CD4-positive, alpha-beta T cell treated with Interleukin-17A for 4 hours (primary cell): ENCODE results near the gene P2RY12.

Experiments used
- DNase-seq: peaks from one replicate; pipeline ENCODE4 v3.0.0-alpha.2; 2020; ENCODE audit warnings: mixed read lengths

The P2RY12 gene

DNA sequence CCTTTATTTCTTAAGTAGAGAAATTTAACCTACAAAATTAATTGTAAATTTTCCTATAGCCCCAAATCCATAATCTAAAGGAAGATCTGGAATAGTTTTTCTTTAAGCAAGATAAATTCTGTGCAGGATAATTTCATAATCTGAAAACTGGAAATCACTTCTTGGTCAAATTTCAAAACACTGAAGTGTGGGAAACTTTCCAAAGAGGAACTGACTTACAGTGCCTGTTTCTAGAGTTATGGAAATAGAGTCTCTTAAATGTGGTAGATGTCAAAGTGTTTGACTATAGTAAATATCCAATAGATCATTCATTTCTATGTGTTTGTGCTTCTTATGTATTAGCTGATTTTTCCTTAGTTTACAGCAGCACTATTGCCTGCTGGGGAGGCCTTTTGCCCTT is 53.7 kb downstream of the P2RY12 start:
- DNase-seq = no peak

- DNase-seq = no peak
Observed at GRCh38 chr3:151330379-151330778, 54.2 kb downstream of the P2RY12 start.

DNA sequence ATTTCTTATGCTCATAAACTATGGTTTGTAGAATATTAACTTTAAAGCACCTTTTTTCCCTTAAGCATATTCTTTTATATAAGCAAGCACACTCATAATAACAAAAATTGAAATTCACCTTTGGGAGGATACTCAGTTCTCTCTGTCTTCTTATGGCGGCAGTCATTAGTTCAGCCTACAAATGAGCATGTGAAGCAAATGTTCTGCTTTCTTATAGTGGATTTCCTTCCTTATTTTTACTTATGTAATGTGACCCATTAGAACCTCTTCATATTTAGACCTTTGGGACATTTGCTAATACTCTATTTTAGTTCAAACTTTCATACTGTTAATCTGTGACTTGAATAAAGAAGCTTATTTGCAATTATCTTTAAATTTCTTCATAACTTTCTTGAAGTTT is 55.2 kb downstream of the P2RY12 start, which contains the start of gene P2RY13:
TSS of gene P2RY13 (minus strand) at position 187 of the 400 bp plus-strand sequence. CDS start at position 166, 21 bp downstream.
- DNase-seq = no peak

GRCh38 chr3:151328298-151328995 is 56.1 kb downstream of the P2RY12 start:
- DNase-seq = peak; percentile 30

- DNase-seq = no peak
Observed at GRCh38 chr3:151327571-151328198, 56.9 kb downstream of the P2RY12 start.

- DNase-seq = no peak
Observed at GRCh38 chr3:151322511-151322910, 62.0 kb downstream of the P2RY12 start.

DNA sequence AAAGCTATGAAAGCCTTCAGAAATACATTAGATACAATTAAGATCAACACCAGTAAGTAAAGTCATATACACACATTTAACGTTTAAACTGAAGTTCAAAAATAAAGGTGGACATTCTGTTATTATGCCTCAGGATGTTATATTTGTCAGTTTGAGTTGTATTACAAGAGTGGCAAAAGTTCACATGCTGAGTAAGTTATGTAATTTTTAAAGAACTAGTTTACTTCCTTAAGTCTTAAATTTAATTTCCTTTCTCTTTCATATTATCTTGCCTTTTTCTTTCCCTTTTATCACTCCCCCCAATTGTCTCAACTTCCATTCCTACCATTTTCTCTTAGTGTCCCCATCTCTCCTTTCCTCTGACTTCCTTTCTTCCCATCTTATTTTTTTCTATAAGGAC is 63.0 kb downstream of the P2RY12 start:
- DNase-seq = no peak

DNA sequence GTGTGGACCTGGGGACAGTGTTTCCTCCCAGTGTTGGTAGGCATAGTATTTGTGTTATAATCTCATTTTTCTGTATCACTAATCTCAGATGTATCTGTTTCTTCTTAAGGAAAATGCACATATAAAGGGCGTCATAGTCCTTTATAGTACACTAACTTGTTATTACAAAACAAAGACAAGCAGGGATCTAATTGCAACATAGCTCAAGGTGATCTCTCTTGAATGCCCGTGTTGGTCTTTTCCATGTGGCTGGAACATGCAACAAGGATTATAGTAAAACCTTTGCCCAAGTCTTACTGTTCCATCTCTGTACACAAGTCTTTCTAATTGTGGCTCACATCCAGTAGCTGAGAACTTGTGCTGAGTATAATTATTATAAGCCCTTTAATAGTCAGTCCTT is 64.4 kb downstream of the P2RY12 start:
- no peak for DNase-seq

DNA sequence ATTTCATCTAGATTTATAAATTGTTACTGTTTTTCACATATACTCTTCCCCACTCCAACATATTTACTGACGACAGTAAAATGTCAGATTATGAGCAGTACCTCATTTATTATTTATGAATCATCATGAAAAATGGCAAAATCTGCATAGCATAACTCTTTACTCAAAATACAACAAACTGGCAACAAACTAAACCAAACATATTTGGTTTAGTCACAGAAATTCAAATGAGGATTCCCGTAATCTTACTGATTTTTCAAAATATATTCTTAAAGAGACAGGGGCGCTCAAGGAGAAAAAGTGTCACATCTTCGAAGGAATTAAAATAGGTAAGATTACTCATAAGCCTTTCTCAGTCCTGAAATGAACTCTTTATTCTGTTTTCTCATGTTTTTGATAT is 64.9 kb downstream of the P2RY12 start:
- DNase-seq = no peak

GRCh38 chr3:151318991-151319390 is 65.6 kb downstream of the P2RY12 start:
- DNase-seq = no peak

- no peak for DNase-seq
Observed at GRCh38 chr3:151318313-151318712, 66.2 kb downstream of the P2RY12 start.

- DNase-seq = peak; percentile 7
Observed at GRCh38 chr3:151316267-151316991, 68.1 kb downstream of the P2RY12 start, which contains the start of gene GPR87. TSS of gene GPR87 (minus strand) at chr3:151316820. CDS start at chr3:151300100, 16,720 bp downstream.

GRCh38 chr3:151315846-151316245 is 68.7 kb downstream of the P2RY12 start:
- DNase-seq = no peak

DNA sequence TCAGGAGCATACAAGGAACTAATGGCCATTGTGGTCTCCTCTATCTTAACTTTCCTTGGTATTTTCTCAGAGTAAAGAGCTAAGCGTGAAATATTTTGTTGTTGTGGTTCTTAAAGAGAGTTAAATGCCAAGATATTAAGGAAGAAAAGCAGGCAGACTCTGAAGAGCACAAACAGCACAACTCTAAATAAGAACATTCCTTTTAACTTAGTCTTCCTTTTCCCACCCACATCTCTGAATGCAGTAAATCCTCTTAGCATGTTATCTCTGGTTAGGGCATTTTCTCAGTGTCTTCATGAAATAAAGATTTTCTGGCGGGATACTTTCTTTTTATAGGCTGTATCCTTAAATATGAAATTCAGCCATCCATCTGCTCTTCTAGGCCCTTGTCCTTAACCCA is 69.4 kb downstream of the P2RY12 start:
- DNase-seq = no peak

GRCh38 chr3:151314593-151314992 is 70.0 kb downstream of the P2RY12 start:
- DNase-seq = no peak

- no peak for DNase-seq
Observed at GRCh38 chr3:151314137-151314536, 70.4 kb downstream of the P2RY12 start.

DNA sequence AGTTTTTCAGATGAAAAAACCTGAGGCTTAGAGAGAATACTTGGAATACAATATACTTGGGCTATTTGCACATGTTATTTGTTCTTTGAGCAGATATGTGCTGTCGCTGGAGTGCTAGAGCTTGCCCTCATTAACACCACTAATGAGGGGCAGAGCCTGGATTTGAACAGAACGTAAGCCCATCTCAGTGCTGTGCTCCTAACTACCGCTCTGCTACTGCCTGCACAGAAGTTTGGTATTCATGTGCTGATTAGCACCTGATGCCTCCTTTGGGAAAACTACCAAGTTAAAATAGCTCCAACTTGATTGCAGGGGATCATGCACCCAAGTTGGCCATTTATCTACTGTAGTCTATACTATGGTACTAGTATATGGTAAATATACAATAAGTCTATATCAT is 71.6 kb downstream of the P2RY12 start:
- no peak for DNase-seq

DNA sequence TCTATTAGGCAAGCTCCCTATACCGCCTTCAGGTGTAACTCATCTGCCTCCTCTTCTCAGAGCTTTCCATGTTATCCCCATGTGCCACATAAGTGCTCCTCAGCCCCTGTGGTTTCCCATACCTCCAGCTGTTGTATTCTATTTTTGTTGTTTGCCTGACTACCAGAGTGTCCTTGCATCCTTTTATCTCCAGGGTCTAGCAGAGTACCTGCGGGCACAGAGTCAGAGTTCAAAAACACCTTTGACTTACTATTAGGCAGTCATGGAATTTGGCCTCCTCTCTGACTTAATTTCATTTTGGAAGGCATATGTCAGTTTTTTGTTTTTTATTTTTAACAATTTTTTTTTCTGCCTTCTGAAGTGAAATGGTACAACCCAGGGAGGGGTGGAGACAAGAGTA is 75.0 kb downstream of the P2RY12 start:
- no peak for DNase-seq

GRCh38 chr3:151307583-151308488 is 76.7 kb downstream of the P2RY12 start:
- no peak for DNase-seq

DNA sequence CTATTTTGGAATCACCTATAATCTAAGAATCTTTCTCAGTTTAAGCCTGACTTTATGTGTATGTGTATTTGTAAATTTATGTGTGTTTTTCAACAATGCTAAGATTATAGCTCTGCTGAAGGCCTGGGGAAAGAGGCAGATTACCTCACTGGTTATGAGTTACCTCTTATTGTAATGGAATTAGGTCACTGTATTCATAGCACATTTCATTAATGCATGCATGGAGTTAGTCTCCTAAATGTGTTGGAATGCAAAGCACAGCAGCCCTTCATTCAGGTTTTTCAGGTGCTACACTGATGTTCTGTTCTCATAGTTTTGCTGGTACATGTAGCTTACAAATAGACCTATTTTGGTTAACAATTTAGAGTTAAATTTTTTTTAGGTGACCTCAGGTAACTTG is 77.4 kb downstream of the P2RY12 start:
- no peak for DNase-seq

DNA sequence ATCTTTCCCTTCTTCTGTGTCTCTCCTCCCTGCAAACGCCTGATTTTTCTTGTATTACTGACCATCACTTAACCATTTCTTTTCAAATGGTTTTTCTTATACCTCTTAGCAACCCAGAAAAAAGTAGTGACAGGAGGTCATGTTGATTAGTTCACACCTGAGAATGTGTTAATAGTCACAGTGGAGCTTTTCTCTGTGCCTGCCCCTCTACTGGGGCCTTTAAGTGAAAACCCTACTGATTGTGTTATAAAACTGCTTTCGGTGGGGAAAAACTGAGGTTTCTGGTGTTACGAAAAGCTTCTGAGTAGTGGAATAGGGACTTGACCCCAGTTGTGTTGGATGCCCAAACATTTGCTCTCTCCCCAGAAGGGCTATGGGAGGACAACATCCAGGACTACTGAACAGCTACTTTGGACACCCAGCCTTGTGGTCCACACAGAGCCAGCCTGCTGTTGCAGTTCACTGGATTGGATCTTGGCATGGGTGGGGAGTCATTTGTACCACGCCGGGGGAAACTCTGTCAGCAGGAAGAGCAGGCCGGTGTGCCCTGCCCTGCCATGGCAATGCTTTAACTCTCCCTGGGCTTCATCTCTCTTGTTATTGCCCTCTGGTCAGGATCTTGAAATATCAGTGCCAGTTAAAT is 78.3 kb downstream of the P2RY12 start:
- no peak for DNase-seq

GRCh38 chr3:151305775-151306151 is 78.8 kb downstream of the P2RY12 start:
- no peak for DNase-seq
